WTC11 (cell line): ENCODE results near the gene NAA20.

Source experiments
- FOXK1 ChIP-seq: sonication (generic); formaldehyde crosslinking; IDR thresholded peaks from 2 replicates; pipeline ENCODE4 v1.8.0; 2022; ENCODE audit warnings: mild to moderate bottlenecking, moderate library complexity, missing genetic modification reagents
- GABPB1 ChIP-seq: sonication (generic); formaldehyde crosslinking; IDR thresholded peaks from 2 replicates; pipeline ENCODE4 v1.8.1; 2023; ENCODE audit warnings: mild to moderate bottlenecking, missing genetic modification reagents
- IRF2 ChIP-seq: sonication (generic); formaldehyde crosslinking; IDR thresholded peaks from 2 replicates; pipeline ENCODE4 v1.8.0; 2022; ENCODE audit warnings: low read depth, missing genetic modification reagents, borderline replicate concordance
- JAZF1 ChIP-seq: fragments of 250-450 bp; sonication (Bioruptor Pico); IDR thresholded peaks from 2 replicates; pipeline ENCODE4 v1.9.0; 2021; ENCODE audit warnings: moderate library complexity, mild to moderate bottlenecking, inconsistent platforms
- NR1H2 ChIP-seq: sonication (generic); formaldehyde crosslinking; IDR thresholded peaks from 2 replicates; pipeline ENCODE4 v1.9.0; 2021; ENCODE audit warnings: mild to moderate bottlenecking, moderate library complexity, missing genetic modification reagents
- SP1 ChIP-seq: sonication (generic); formaldehyde crosslinking; conservative IDR thresholded peaks from 2 replicates; pipeline ENCODE4 v1.8.1; 2022; ENCODE audit warnings: missing genetic modification reagents
- TF ChIP-seq, protein P1 (sequence below): fragments of 200-600 bp; IDR thresholded peaks from 2 replicates; pipeline ENCODE4 v1.8.0; 2022; ENCODE audit warnings: antibody characterized with exemption
- TF ChIP-seq, protein P2 (sequence below): sonication (generic); formaldehyde crosslinking; IDR thresholded peaks from 2 replicates; pipeline ENCODE4 v1.8.0; 2022; ENCODE audit warnings: mild to moderate bottlenecking, missing genetic modification reagents
- TF ChIP-seq, protein P3 (sequence below): sonication (generic); formaldehyde crosslinking; IDR thresholded peaks from 2 replicates; pipeline ENCODE4 v1.8.1; 2023; ENCODE audit warnings: mild to moderate bottlenecking, moderate library complexity, missing genetic modification reagents
- TF ChIP-seq, protein P4 (sequence below): sonication (generic); formaldehyde crosslinking; IDR thresholded peaks from 2 replicates; pipeline ENCODE4 v1.8.1; 2022; ENCODE audit warnings: low read depth, missing genetic modification reagents, borderline replicate concordance
- TF ChIP-seq, protein P5 (sequence below): sonication (generic); formaldehyde crosslinking; IDR thresholded peaks from 2 replicates; pipeline ENCODE4 v1.8.1; 2023; ENCODE audit warnings: mild to moderate bottlenecking, missing genetic modification reagents, moderate library complexity
- TF ChIP-seq, protein P6 (sequence below): sonication (generic); formaldehyde crosslinking; conservative IDR thresholded peaks from 2 replicates; pipeline ENCODE4 v1.8.1; 2022; ENCODE audit warnings: mild to moderate bottlenecking, missing genetic modification reagents

DNA sequence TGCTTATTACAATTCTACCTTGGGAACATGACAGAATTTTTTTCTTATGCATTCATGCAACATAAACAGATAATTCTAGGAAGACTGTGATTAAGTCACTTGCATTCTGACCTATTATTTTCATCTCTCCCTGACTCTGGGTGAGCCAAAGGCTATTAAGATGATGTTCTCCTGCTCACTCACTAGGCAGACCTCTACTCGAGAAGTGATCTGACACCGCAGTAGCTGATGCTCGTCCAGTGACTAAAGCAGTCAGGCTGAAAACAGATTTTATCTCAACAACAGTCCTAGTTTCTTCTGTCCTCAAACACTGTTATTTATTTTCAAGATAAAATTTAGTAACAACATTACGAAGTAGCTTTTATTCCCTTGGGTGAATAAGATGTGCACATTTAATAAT lies 17.3 kb downstream of the NAA20 start:
- TF ChIP-seq, protein P1, sequence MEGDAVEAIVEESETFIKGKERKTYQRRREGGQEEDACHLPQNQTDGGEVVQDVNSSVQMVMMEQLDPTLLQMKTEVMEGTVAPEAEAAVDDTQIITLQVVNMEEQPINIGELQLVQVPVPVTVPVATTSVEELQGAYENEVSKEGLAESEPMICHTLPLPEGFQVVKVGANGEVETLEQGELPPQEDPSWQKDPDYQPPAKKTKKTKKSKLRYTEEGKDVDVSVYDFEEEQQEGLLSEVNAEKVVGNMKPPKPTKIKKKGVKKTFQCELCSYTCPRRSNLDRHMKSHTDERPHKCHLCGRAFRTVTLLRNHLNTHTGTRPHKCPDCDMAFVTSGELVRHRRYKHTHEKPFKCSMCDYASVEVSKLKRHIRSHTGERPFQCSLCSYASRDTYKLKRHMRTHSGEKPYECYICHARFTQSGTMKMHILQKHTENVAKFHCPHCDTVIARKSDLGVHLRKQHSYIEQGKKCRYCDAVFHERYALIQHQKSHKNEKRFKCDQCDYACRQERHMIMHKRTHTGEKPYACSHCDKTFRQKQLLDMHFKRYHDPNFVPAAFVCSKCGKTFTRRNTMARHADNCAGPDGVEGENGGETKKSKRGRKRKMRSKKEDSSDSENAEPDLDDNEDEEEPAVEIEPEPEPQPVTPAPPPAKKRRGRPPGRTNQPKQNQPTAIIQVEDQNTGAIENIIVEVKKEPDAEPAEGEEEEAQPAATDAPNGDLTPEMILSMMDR: no peak
- TF ChIP-seq, protein P2, sequence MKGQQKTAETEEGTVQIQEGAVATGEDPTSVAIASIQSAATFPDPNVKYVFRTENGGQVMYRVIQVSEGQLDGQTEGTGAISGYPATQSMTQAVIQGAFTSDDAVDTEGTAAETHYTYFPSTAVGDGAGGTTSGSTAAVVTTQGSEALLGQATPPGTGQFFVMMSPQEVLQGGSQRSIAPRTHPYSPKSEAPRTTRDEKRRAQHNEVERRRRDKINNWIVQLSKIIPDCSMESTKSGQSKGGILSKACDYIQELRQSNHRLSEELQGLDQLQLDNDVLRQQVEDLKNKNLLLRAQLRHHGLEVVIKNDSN: no peak
- TF ChIP-seq, protein P3, sequence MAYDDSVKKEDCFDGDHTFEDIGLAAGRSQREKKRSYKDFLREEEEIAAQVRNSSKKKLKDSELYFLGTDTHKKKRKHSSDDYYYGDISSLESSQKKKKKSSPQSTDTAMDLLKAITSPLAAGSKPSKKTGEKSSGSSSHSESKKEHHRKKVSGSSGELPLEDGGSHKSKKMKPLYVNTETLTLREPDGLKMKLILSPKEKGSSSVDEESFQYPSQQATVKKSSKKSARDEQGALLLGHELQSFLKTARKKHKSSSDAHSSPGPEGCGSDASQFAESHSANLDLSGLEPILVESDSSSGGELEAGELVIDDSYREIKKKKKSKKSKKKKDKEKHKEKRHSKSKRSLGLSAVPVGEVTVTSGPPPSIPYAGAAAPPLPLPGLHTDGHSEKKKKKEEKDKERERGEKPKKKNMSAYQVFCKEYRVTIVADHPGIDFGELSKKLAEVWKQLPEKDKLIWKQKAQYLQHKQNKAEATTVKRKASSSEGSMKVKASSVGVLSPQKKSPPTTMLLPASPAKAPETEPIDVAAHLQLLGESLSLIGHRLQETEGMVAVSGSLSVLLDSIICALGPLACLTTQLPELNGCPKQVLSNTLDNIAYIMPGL (CRISPR knock-in tag): no peak
- TF ChIP-seq, protein P4, sequence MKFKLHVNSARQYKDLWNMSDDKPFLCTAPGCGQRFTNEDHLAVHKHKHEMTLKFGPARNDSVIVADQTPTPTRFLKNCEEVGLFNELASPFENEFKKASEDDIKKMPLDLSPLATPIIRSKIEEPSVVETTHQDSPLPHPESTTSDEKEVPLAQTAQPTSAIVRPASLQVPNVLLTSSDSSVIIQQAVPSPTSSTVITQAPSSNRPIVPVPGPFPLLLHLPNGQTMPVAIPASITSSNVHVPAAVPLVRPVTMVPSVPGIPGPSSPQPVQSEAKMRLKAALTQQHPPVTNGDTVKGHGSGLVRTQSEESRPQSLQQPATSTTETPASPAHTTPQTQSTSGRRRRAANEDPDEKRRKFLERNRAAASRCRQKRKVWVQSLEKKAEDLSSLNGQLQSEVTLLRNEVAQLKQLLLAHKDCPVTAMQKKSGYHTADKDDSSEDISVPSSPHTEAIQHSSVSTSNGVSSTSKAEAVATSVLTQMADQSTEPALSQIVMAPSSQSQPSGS (CRISPR knock-in tag): no peak
- no peak for TF ChIP-seq FOXK1 (CRISPR knock-in tag)
- TF ChIP-seq, protein P5, sequence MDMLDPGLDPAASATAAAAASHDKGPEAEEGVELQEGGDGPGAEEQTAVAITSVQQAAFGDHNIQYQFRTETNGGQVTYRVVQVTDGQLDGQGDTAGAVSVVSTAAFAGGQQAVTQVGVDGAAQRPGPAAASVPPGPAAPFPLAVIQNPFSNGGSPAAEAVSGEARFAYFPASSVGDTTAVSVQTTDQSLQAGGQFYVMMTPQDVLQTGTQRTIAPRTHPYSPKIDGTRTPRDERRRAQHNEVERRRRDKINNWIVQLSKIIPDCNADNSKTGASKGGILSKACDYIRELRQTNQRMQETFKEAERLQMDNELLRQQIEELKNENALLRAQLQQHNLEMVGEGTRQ: no peak
- TF ChIP-seq IRF2 (CRISPR knock-in tag): no peak
- TF ChIP-seq NR1H2 (CRISPR knock-in tag): no peak
- TF ChIP-seq JAZF1 (CRISPR knock-in tag): no peak
- no peak for TF ChIP-seq GABPB1 (CRISPR knock-in tag)
- TF ChIP-seq SP1: no peak
- TF ChIP-seq, protein P6, sequence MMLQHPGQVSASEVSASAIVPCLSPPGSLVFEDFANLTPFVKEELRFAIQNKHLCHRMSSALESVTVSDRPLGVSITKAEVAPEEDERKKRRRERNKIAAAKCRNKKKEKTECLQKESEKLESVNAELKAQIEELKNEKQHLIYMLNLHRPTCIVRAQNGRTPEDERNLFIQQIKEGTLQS (CRISPR knock-in tag): no peak
